CD4-positive, alpha-beta T cell treated with Interleukin-6 at 100 ng/mL for 8 hours (primary cell): ENCODE results near the gene FRMD4B.

Experiments used
- DNase-seq: peaks from one replicate; pipeline ENCODE4 v3.0.0-alpha.2; 2020; ENCODE audit warnings: mixed read lengths, low spot score

FRMD4B gene

DNA sequence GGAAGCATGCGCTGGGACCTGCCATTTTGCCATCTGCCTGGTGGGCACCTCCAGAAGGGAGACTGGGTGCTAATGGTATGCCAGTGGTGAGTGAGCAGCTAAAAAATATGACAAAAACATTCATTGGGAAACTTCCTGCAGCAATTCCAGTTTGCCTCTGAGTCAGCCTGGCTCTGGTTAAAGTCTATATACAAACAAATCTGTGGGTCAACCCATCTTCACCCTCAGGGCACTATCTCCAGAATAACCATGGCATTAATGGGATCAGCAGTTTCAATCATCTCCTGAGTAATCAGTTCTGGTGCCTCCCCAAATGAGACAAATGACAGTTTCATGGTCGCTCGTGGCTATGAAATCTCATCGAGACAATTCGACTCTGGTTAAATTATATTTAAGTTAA is 21.5 kb downstream of the FRMD4B start:
- DNase-seq = no peak

DNA sequence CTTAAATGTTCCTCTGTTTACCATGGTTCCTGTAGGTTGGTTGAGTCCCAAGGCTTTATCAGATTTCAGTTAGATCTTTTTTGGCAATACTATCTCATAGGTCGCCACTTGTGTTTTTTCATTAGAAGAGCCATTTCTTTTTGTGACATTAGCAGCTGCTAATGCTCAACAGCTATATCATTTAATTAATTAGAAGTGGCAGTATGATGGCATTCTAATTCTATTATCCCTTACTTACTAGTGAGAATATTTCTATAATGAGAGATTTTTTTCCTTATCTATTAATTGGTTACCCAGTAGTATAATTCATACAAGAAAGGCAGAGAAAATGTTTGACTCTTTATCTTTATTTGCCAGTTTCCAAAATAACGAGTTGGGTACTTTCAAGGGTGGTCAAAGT is 25.2 kb downstream of the FRMD4B start:
- DNase-seq = no peak

- DNase-seq = no peak
Observed at GRCh38 chr3:69359916-69360315, 26.0 kb downstream of the FRMD4B start.

DNA sequence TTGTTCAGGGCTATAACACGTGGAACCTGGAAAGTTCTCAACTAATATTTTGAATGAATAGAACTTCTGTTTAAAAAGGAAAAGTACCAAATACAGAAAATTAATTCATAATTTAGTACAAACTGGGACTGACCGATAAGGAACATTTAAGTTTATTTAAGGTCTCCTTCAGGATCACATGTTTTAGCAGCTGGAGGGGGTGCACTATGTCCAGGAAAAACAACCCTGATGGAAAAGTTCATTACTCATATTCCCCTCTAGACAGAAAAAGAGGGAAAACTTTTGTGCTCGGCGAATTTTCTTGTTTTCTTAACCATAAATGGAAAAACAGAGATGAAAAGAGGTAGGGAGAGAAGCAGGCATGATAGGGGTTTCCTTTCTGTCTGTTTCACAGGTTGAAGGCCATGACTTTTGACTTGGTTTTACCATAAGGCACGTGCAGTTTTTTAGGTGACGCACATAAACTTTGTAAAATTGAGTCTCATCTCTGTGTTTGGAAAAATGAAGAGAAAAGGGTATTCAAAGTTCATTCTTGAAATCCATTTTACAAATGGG is 26.5 kb downstream of the FRMD4B start:
- no peak for DNase-seq

GRCh38 chr3:69357196-69357595 is 28.7 kb downstream of the FRMD4B start:
- DNase-seq = no peak

- DNase-seq = no peak
Observed at GRCh38 chr3:69354948-69355347, 30.9 kb downstream of the FRMD4B start.

DNA sequence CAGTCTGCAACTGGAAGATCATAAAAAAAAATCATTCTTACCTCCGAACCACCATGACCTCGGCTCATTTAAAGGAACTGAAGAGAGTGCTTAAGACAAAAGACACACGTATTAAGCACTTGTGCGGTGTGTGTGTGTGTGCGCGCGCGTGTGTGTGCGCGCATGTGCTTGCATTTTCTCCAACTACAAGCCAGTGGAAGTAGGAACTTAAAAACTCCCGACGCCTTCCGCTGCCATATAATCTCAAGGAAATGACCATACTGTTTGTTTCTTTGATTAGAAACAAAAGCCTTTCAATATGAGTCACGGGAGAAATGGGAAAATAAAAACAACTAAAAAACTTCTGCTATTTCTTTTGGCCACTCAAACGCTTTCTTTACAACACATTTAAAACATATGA is 32.4 kb downstream of the FRMD4B start:
- no peak for DNase-seq

DNA sequence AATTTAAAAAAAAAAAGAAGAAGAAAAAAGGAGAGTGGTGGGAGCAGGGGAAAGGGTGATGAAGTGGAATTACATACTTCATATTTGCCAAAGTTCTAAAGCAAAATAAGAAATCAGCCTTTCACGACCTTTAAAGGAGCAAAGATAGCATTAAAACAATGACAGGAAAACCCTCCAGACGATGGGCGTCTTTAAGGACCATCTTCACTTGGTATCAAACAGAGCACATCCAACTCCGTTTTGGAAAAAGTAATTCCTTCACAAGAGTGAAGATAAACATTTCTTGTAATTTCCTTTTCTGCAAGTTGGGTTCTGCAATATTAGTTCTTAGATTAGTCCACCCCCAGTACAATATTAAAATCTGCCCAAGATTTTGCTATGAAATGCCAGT is 32.8 kb downstream of the FRMD4B start:
- DNase-seq = no peak

DNA sequence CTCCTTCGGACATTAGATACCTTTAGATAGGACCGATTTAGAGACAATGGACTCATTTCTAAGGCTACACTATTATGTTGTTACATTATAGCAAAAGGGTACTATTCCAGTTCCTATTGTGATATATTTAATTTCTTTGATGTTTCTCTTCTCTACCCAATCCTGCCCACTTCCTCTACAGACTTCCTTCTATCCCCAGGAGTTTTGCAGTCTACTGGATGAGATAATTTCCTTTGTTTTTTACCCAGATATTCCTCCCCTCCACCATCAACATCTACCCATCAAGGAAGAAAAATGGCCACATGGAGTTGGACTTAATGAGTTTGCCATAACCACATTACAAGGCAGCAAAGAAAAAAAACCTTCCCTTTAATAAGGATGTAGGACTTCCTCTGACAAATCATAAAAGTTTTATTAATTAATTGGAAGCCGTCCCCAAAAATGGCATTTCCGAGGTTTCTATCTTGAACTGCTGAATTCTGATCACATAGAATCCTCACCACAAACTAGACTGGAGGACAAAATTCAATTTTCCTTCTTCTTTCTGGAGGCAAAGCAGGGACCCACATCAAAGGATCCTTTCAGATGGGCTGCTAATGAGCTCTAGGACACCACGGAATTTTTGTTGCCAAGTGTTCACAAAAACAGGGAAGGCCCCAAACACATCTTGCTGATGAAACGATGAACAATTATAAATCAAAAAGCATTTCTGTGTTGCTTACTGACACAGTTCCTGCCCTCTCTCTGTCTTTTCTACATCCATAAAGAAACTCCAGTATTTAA is 33.4 kb downstream of the FRMD4B start:
- DNase-seq = no peak

- DNase-seq = no peak
Observed at GRCh38 chr3:69343875-69344274, 42.0 kb downstream of the FRMD4B start.

DNA sequence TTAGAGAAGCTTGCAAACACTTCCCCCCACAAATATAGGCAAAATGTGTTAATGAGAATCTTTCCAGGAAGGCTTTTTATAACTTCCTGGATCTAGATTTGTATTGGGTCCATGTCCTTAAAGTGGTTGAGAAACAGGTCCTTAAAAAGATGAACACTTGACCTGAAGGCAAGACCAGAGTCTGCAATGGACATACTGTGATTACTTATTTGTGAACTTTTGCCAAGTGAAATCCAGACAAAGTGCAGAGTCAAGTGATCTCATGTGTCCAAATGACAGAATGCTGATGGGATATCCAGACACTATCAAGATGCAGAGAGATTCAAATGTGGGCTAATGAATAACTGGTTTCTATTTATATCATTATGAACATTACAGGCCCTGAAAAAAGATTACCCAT is 43.8 kb downstream of the FRMD4B start:
- no peak for DNase-seq

GRCh38 chr3:69339760-69340159 is 46.1 kb downstream of the FRMD4B start:
- DNase-seq = no peak

DNA sequence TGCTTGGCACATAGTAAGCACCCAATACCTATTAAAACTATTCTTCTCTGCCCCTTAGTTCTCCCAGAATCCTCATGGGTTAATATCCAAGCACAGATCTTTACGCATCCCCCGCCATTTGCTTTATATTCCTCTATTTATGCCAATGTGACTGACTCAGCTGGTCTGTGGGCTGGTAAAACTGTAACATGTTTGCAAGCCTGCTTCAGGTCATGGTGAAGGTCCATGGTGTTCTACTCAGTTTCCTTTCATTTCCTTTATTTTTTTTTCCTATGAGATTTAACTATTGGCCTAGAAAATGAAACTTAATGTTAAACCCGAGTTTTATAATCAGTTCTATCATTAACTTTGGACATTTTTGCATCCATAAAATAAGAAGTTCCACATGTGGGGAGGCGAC is 47.0 kb downstream of the FRMD4B start:
- no peak for DNase-seq

- no peak for DNase-seq
Observed at GRCh38 chr3:69332934-69333333, 53.0 kb downstream of the FRMD4B start.

- no peak for DNase-seq
Observed at GRCh38 chr3:69330891-69331400, 54.9 kb downstream of the FRMD4B start.

DNA sequence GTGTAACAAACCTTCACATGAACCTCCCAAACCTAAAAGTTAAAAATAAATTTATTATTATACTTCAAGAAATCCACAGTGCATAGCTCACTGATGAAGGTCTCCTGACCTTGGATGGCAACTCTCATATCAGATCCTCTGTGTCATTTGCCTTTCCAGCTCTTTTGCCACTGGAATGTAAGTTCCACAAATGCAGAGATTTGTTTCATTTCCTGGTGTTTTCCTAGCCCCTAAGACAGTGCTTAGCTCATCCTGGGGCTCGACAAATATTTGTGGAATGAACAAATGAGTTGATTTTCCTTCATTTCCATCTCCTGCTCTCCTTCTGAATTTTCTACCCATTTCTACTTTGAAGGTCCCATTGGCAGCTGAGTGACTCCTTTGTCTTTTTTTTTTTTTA is 56.0 kb downstream of the FRMD4B start:
- DNase-seq = no peak

- no peak for DNase-seq
Observed at GRCh38 chr3:69328963-69329302, 57.0 kb downstream of the FRMD4B start.

- DNase-seq = no peak
Observed at GRCh38 chr3:69328103-69328962, 57.6 kb downstream of the FRMD4B start.

DNA sequence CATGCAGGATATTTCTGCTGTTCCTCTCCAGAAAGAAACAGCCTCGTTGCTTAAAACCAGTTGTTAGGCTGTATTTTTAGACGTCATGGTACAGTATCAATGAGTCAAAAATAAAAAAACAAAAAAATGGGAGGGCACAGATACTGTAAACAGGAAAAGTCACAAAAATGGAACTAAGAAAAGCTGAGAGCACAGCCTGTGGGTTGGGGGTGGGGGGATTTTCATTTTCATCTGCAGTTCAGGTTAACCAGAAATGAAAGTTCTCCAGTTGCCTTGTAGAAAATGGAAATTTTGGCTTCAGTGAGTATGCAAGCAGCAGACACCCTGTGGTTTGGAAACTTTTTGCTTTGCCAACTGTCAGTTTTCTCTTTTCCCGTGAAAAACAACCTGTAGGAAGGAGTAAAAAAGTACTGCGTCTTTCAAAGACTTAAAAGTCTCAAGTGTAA is 59.0 kb downstream of the FRMD4B start:
- DNase-seq = peak; percentile 23

GRCh38 chr3:69325151-69325550 is 60.7 kb downstream of the FRMD4B start:
- no peak for DNase-seq

- no peak for DNase-seq
Observed at GRCh38 chr3:69324362-69325025, 61.4 kb downstream of the FRMD4B start.

DNA sequence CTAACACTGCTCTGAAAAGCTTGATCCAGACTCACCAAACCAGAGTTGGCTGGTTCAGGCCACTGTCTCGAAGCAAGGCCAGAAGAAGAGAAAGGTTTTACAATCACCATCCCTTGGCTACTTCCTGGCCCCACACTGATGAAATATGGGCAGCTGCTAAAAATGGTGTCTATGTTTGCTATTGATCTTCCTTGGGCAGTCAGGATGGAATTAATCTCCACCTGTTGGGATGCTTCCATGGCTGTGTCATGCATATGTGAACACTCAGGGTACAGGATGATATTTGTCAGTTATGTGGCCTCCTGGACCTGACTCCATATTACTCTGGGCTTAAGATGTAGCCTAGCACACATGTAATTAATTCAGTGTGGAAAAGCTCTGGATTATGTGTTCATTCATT is 61.9 kb downstream of the FRMD4B start:
- no peak for DNase-seq
